ENCODE measurements around the gene LEF1.

LEF1 gene

GRCh38 chr4:108199881-108200280 is 31.1 kb upstream of the LEF1 start:
- no peak for TF ChIP-seq ZFP30 (CRISPR knock-in tag; IDR thresholded peaks at IDR 0.05)
- TF ChIP-seq PPARA (CRISPR knock-in tag; IDR thresholded peaks at IDR 0.05; ENCODE audit: borderline replicate concordance), result no peak
- TF ChIP-seq CREB5 (CRISPR knock-in tag; IDR thresholded peaks at IDR 0.05; ENCODE audit: low read depth), result no peak
- no peak for TF ChIP-seq ZFP3 (CRISPR knock-in tag; IDR thresholded peaks at IDR 0.05)
- TF ChIP-seq RARB (CRISPR knock-in tag; IDR thresholded peaks at IDR 0.05), result no peak
- TF ChIP-seq ARNTL (CRISPR knock-in tag; IDR thresholded peaks at IDR 0.05; ENCODE audit: borderline replicate concordance, low read depth), result no peak
- ATAC-seq, result no peak

GRCh38 chr4:108193886-108194672 is 25.3 kb upstream of the LEF1 start:
- no peak for ATAC-seq
- no peak for TF ChIP-seq GLIS3 (CRISPR knock-in tag; IDR thresholded peaks at IDR 0.05)
- no peak for TF ChIP-seq ISL1 (CRISPR knock-in tag; IDR thresholded peaks at IDR 0.05)
- no peak for TF ChIP-seq ZFP30 (CRISPR knock-in tag; IDR thresholded peaks at IDR 0.05)
- TF ChIP-seq ZNF8 (CRISPR knock-in tag; IDR thresholded peaks at IDR 0.05), result no peak
- TF ChIP-seq, protein P1, sequence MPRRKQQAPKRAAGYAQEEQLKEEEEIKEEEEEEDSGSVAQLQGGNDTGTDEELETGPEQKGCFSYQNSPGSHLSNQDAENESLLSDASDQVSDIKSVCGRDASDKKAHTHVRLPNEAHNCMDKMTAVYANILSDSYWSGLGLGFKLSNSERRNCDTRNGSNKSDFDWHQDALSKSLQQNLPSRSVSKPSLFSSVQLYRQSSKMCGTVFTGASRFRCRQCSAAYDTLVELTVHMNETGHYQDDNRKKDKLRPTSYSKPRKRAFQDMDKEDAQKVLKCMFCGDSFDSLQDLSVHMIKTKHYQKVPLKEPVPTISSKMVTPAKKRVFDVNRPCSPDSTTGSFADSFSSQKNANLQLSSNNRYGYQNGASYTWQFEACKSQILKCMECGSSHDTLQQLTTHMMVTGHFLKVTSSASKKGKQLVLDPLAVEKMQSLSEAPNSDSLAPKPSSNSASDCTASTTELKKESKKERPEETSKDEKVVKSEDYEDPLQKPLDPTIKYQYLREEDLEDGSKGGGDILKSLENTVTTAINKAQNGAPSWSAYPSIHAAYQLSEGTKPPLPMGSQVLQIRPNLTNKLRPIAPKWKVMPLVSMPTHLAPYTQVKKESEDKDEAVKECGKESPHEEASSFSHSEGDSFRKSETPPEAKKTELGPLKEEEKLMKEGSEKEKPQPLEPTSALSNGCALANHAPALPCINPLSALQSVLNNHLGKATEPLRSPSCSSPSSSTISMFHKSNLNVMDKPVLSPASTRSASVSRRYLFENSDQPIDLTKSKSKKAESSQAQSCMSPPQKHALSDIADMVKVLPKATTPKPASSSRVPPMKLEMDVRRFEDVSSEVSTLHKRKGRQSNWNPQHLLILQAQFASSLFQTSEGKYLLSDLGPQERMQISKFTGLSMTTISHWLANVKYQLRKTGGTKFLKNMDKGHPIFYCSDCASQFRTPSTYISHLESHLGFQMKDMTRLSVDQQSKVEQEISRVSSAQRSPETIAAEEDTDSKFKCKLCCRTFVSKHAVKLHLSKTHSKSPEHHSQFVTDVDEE (CRISPR knock-in tag; IDR thresholded peaks at IDR 0.05), result no peak
- TF ChIP-seq ZNF565 (CRISPR knock-in tag; conservative IDR thresholded peaks at IDR 0.05; ENCODE audit: low read depth), result no peak
- TF ChIP-seq TOX (CRISPR knock-in tag; IDR thresholded peaks at IDR 0.05; ENCODE audit: borderline replicate concordance), result no peak
- no peak for TF ChIP-seq ZC3H10 (CRISPR knock-in tag; IDR thresholded peaks at IDR 0.05)

DNA sequence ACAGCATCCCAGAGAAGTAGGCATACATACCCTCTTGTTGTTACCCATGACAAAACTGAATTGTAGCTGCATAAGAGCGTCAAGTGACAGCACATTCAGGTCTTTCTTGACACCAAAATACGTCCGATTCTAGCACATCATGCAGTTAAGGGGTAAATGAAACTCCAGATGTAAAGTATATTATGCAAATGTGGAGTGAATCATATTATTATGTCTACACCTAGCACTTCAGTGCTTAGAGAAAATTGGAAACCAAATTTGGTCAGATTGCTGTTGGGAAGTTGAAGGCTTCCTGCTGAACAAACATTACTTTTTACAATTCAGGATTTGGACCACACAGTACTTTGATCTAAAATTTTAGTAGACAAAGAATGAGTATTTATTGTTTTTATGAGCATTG is 24.2 kb upstream of the LEF1 start:
- TF ChIP-seq ZFP30 (CRISPR knock-in tag; IDR thresholded peaks at IDR 0.05), result no peak
- no peak for TF ChIP-seq CSDC2 (CRISPR knock-in tag; IDR thresholded peaks at IDR 0.05)
- TF ChIP-seq ARNTL (CRISPR knock-in tag; IDR thresholded peaks at IDR 0.05; ENCODE audit: borderline replicate concordance, low read depth), result no peak
- TF ChIP-seq ZNF8 (CRISPR knock-in tag; IDR thresholded peaks at IDR 0.05), result no peak
- no peak for TF ChIP-seq ZNF565 (CRISPR knock-in tag; conservative IDR thresholded peaks at IDR 0.05; ENCODE audit: low read depth)
- TF ChIP-seq SNAI2 (CRISPR knock-in tag; IDR thresholded peaks at IDR 0.05), result no peak
- TF ChIP-seq RARB (CRISPR knock-in tag; IDR thresholded peaks at IDR 0.05), result no peak
- TF ChIP-seq, protein P2, sequence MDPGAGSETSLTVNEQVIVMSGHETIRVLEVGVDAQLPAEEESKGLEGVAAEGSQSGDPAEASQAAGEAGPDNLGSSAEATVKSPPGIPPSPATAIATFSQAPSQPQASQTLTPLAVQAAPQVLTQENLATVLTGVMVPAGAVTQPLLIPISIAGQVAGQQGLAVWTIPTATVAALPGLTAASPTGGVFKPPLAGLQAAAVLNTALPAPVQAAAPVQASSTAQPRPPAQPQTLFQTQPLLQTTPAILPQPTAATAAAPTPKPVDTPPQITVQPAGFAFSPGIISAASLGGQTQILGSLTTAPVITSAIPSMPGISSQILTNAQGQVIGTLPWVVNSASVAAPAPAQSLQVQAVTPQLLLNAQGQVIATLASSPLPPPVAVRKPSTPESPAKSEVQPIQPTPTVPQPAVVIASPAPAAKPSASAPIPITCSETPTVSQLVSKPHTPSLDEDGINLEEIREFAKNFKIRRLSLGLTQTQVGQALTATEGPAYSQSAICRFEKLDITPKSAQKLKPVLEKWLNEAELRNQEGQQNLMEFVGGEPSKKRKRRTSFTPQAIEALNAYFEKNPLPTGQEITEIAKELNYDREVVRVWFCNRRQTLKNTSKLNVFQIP (CRISPR knock-in tag; IDR thresholded peaks at IDR 0.05; ENCODE audit: borderline replicate concordance, low read depth), result no peak
- TF ChIP-seq OSR1 (CRISPR knock-in tag; IDR thresholded peaks at IDR 0.05), result no peak
- TF ChIP-seq GLIS3 (CRISPR knock-in tag; IDR thresholded peaks at IDR 0.05), result no peak
- TF ChIP-seq ZNF70 (CRISPR knock-in tag; IDR thresholded peaks at IDR 0.05), result no peak
- no peak for TF ChIP-seq ISL1 (CRISPR knock-in tag; IDR thresholded peaks at IDR 0.05)
- no peak for TF ChIP-seq TOX (CRISPR knock-in tag; IDR thresholded peaks at IDR 0.05; ENCODE audit: borderline replicate concordance)
- no peak for TF ChIP-seq TCF4 (CRISPR knock-in tag; IDR thresholded peaks at IDR 0.05; ENCODE audit: borderline replicate concordance)
- no peak for TF ChIP-seq ZC3H10 (CRISPR knock-in tag; IDR thresholded peaks at IDR 0.05)
- no peak for TF ChIP-seq PPARA (CRISPR knock-in tag; IDR thresholded peaks at IDR 0.05; ENCODE audit: borderline replicate concordance)
- TF ChIP-seq CREB5 (CRISPR knock-in tag; IDR thresholded peaks at IDR 0.05; ENCODE audit: low read depth), result no peak
- no peak for ATAC-seq

DNA sequence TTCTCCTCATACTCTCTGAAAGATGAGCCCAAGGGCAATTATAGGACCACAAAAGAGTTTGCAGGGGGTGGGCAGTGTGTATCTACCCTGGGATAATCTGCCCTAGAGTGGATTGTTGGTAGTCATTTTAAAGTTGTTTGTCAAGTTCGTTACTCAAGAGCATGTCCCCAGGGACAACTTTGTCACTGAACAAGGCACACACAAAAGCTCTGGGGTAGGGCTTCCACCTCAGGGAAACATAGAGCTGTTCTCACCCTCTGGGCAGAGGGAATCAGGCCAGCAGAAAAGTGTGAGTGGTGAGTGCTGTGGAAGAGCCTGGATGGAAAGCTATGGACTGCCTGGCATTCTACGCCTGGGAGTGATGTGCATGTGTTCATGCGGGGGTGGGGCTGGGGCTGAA is 23.3 kb upstream of the LEF1 start:
- TF ChIP-seq ZNF565 (CRISPR knock-in tag; conservative IDR thresholded peaks at IDR 0.05; ENCODE audit: low read depth), result no peak
- TF ChIP-seq ZFP30 (CRISPR knock-in tag; IDR thresholded peaks at IDR 0.05), result no peak
- TF ChIP-seq TOX (CRISPR knock-in tag; IDR thresholded peaks at IDR 0.05; ENCODE audit: borderline replicate concordance), result no peak
- TF ChIP-seq ZC3H10 (CRISPR knock-in tag; IDR thresholded peaks at IDR 0.05), result no peak
- no peak for TF ChIP-seq ESRRG (CRISPR knock-in tag; IDR thresholded peaks at IDR 0.05)
- no peak for TF ChIP-seq GLIS3 (CRISPR knock-in tag; IDR thresholded peaks at IDR 0.05)
- TF ChIP-seq, protein P3, sequence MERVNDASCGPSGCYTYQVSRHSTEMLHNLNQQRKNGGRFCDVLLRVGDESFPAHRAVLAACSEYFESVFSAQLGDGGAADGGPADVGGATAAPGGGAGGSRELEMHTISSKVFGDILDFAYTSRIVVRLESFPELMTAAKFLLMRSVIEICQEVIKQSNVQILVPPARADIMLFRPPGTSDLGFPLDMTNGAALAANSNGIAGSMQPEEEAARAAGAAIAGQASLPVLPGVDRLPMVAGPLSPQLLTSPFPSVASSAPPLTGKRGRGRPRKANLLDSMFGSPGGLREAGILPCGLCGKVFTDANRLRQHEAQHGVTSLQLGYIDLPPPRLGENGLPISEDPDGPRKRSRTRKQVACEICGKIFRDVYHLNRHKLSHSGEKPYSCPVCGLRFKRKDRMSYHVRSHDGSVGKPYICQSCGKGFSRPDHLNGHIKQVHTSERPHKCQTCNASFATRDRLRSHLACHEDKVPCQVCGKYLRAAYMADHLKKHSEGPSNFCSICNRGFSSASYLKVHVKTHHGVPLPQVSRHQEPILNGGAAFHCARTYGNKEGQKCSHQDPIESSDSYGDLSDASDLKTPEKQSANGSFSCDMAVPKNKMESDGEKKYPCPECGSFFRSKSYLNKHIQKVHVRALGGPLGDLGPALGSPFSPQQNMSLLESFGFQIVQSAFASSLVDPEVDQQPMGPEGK (CRISPR knock-in tag; IDR thresholded peaks at IDR 0.05; ENCODE audit: borderline replicate concordance), result no peak
- ATAC-seq, result no peak

Data from SK-N-SH treated with all-trans-retinoic acid at 6 μM for 48 hours (cell line).